Measurements from ENCODE around the gene AKR1D1.
"Not testable (repeated sequence)": the region's sequence is repeated elsewhere in the genome, so short reads cannot be mapped to it uniquely, and the experiment has no call there.

The AKR1D1 gene

GRCh38 chr7:138055698-138056097 is 20.6 kb upstream of the AKR1D1 start:
- not testable (repeated sequence) for H3K9me3 Mint-ChIP-seq; DNase-seq; H3K27ac Mint-ChIP-seq; H3K4me3 Mint-ChIP-seq; H3K36me3 Mint-ChIP-seq (ENCODE audit: low read depth); H3K4me1 Mint-ChIP-seq (ENCODE audit: low read depth)
- peaks cover 13% of the 10 kb centered on the region for H3K27me3 Mint-ChIP-seq

- Mint-ChIP-seq H3K4me1 (ENCODE audit: low read depth) (no peaks in the 10 kb centered on the region), H3K36me3 (ENCODE audit: low read depth) (no peaks in the 10 kb centered on the region), H3K9me3 (no peaks in the 10 kb centered on the region), H3K27me3 (peaks cover 6% of the 10 kb centered on the region), H3K27ac (no peak overlapping the region), H3K4me3 (no peak overlapping the region)
- no peak for DNase-seq
Measured at GRCh38 chr7:138063400-138063799, 12.9 kb upstream of the AKR1D1 start.

GRCh38 chr7:138064856-138065357 is 11.4 kb upstream of the AKR1D1 start:
- Mint-ChIP-seq H3K27ac (no peak overlapping the region), H3K9me3 (no peaks in the 10 kb centered on the region), H3K36me3 (ENCODE audit: low read depth) (no peaks in the 10 kb centered on the region), H3K27me3 (peaks cover 4% of the 10 kb centered on the region), H3K4me1 (ENCODE audit: low read depth) (no peaks in the 10 kb centered on the region), H3K4me3 (no peak overlapping the region)
- DNase-seq = no peak

GRCh38 chr7:138065827-138066226 is 10.4 kb upstream of the AKR1D1 start:
- no peak for DNase-seq
- H3K27me3 Mint-ChIP-seq = peaks cover 4% of the 10 kb centered on the region
- no peaks in the 10 kb centered on the region for H3K9me3 Mint-ChIP-seq
- no peaks in the 10 kb centered on the region for H3K4me1 Mint-ChIP-seq (ENCODE audit: low read depth)
- H3K36me3 Mint-ChIP-seq (ENCODE audit: low read depth) = no peaks in the 10 kb centered on the region
- no peak overlapping the region for H3K4me3 Mint-ChIP-seq
- no peak overlapping the region for H3K27ac Mint-ChIP-seq

GRCh38 chr7:138066954-138067394 is 9.3 kb upstream of the AKR1D1 start:
- Mint-ChIP-seq H3K27me3 (peaks cover 4% of the 10 kb centered on the region), H3K4me3 (no peak overlapping the region), H3K4me1 (ENCODE audit: low read depth) (no peaks in the 10 kb centered on the region), H3K9me3 (no peaks in the 10 kb centered on the region), H3K27ac (no peak overlapping the region), H3K36me3 (ENCODE audit: low read depth) (no peaks in the 10 kb centered on the region)
- DNase-seq = no peak

- peaks cover 4% of the 10 kb centered on the region for H3K27me3 Mint-ChIP-seq
- H3K9me3 Mint-ChIP-seq = no peaks in the 10 kb centered on the region
- no peak overlapping the region for H3K4me3 Mint-ChIP-seq
- H3K36me3 Mint-ChIP-seq (ENCODE audit: low read depth) = no peaks in the 10 kb centered on the region
- DNase-seq = no peak
- no peak overlapping the region for H3K27ac Mint-ChIP-seq
- H3K4me1 Mint-ChIP-seq (ENCODE audit: low read depth) = no peaks in the 10 kb centered on the region
Measured at GRCh38 chr7:138067774-138068173, 8.5 kb upstream of the AKR1D1 start.

- Mint-ChIP-seq H3K27ac (no peak overlapping the region), H3K4me3 (no peak overlapping the region), H3K36me3 (ENCODE audit: low read depth) (no peaks in the 10 kb centered on the region), H3K4me1 (ENCODE audit: low read depth) (no peaks in the 10 kb centered on the region), H3K27me3 (peaks cover 8% of the 10 kb centered on the region), H3K9me3 (peaks cover 9% of the 10 kb centered on the region)
- DNase-seq = no peak
Measured at GRCh38 chr7:138070908-138071307, 5.4 kb upstream of the AKR1D1 start.

GRCh38 chr7:138072726-138073125 is 3.5 kb upstream of the AKR1D1 start:
- no peak for DNase-seq
- Mint-ChIP-seq H3K27ac (no peak overlapping the region), H3K36me3 (ENCODE audit: low read depth) (no peaks in the 10 kb centered on the region), H3K9me3 (peaks cover 14% of the 10 kb centered on the region), H3K4me1 (ENCODE audit: low read depth) (no peaks in the 10 kb centered on the region), H3K4me3 (no peak overlapping the region), H3K27me3 (peaks cover 10% of the 10 kb centered on the region)

- H3K9me3 Mint-ChIP-seq = peaks cover 14% of the 10 kb centered on the region
- H3K4me3 Mint-ChIP-seq = no peak overlapping the region
- no peaks in the 10 kb centered on the region for H3K36me3 Mint-ChIP-seq (ENCODE audit: low read depth)
- H3K27ac Mint-ChIP-seq = no peak overlapping the region
- H3K27me3 Mint-ChIP-seq = peaks cover 7% of the 10 kb centered on the region
- no peak for DNase-seq
- H3K4me1 Mint-ChIP-seq (ENCODE audit: low read depth) = no peaks in the 10 kb centered on the region
Measured at GRCh38 chr7:138074121-138074520, 2.1 kb upstream of the AKR1D1 start.

GRCh38 chr7:138074540-138074939 is 1.7 kb upstream of the AKR1D1 start:
- Mint-ChIP-seq H3K27me3 (peaks cover 7% of the 10 kb centered on the region), H3K4me3 (no peak overlapping the region), H3K27ac (no peak overlapping the region)

GRCh38 chr7:138075350-138075749 is 909 bp upstream of the AKR1D1 start:
- H3K9me3 Mint-ChIP-seq = peaks cover 14% of the 10 kb centered on the region
- no peak overlapping the region for H3K4me3 Mint-ChIP-seq
- H3K36me3 Mint-ChIP-seq (ENCODE audit: low read depth) = no peaks in the 10 kb centered on the region
- no peak for DNase-seq
- no peaks in the 10 kb centered on the region for H3K4me1 Mint-ChIP-seq (ENCODE audit: low read depth)
- peaks cover 7% of the 10 kb centered on the region for H3K27me3 Mint-ChIP-seq
- no peak overlapping the region for H3K27ac Mint-ChIP-seq

More at GRCh38 chr7:138074540-138074939, 1.7 kb upstream of the AKR1D1 start:
- Mint-ChIP-seq H3K9me3 (peaks cover 14% of the 10 kb centered on the region), H3K36me3 (ENCODE audit: low read depth) (no peaks in the 10 kb centered on the region), H3K4me1 (ENCODE audit: low read depth) (no peaks in the 10 kb centered on the region)
- DNase-seq = no peak

- peaks cover 14% of the 10 kb centered on the region for H3K9me3 Mint-ChIP-seq
- H3K36me3 Mint-ChIP-seq (ENCODE audit: low read depth); H3K4me3 Mint-ChIP-seq; H3K27me3 Mint-ChIP-seq; H3K27ac Mint-ChIP-seq; DNase-seq; H3K4me1 Mint-ChIP-seq (ENCODE audit: low read depth): not testable (repeated sequence)
Measured at GRCh38 chr7:138075786-138076185, 473 bp upstream of the AKR1D1 start.

- DNase-seq = no peak
- Mint-ChIP-seq H3K27me3 (peaks cover 7% of the 10 kb centered on the region), H3K4me1 (ENCODE audit: low read depth) (no peaks in the 10 kb centered on the region), H3K4me3 (no peak overlapping the region), H3K9me3 (peaks cover 14% of the 10 kb centered on the region), H3K27ac (no peak overlapping the region), H3K36me3 (ENCODE audit: low read depth) (no peaks in the 10 kb centered on the region)
Measured at GRCh38 chr7:138077809-138078208, 1.6 kb downstream of the AKR1D1 start.

- Mint-ChIP-seq H3K36me3 (ENCODE audit: low read depth) (no peaks in the 10 kb centered on the region), H3K9me3 (peaks cover 11% of the 10 kb centered on the region), H3K27me3 (peaks cover 7% of the 10 kb centered on the region), H3K4me1 (ENCODE audit: low read depth) (no peaks in the 10 kb centered on the region), H3K27ac (no peak overlapping the region), H3K4me3 (no peak overlapping the region)
- no peak for DNase-seq
Measured at GRCh38 chr7:138079137-138079536, 2.9 kb downstream of the AKR1D1 start.

GRCh38 chr7:138081868-138082267 is 5.6 kb downstream of the AKR1D1 start:
- Mint-ChIP-seq H3K27ac (no peak overlapping the region), H3K36me3 (ENCODE audit: low read depth) (no peaks in the 10 kb centered on the region), H3K27me3 (peaks cover 12% of the 10 kb centered on the region), H3K4me3 (no peak overlapping the region), H3K9me3 (no peaks in the 10 kb centered on the region), H3K4me1 (ENCODE audit: low read depth) (no peaks in the 10 kb centered on the region)
- DNase-seq = no peak

GRCh38 chr7:138083859-138084258 is 7.6 kb downstream of the AKR1D1 start:
- peaks cover 12% of the 10 kb centered on the region for H3K27me3 Mint-ChIP-seq
- no peak overlapping the region for H3K4me3 Mint-ChIP-seq
- H3K9me3 Mint-ChIP-seq = no peaks in the 10 kb centered on the region
- H3K27ac Mint-ChIP-seq = no peak overlapping the region
- H3K36me3 Mint-ChIP-seq (ENCODE audit: low read depth) = no peaks in the 10 kb centered on the region
- no peaks in the 10 kb centered on the region for H3K4me1 Mint-ChIP-seq (ENCODE audit: low read depth)
- DNase-seq = no peak
